NCI-H2081 treated with DMSO at 0.1 percent for 48 hours (cell line): ENCODE data around the gene PREPL.
"Not testable (repeated sequence)": the region's sequence is repeated elsewhere in the genome, so short reads cannot be mapped to it uniquely, and the experiment has no call there.

Experiments used
- DNase-seq: peaks from one replicate; lab custom pipeline; 2025; lab: John Stamatoyannopoulos, UW

Gene PREPL

GRCh38 chr2:44361330-44362206, at the start of gene PREPL, which contains the start of gene CAMKMT:
PREPL (minus strand) TSS chr2:44361494; CDS start chr2:44346342, 15,152 bp downstream.
CAMKMT (plus strand) TSS chr2:44361947.
- peak; percentile 92 for DNase-seq

- DNase-seq, result no peak
Measured at GRCh38 chr2:44398243-44398897, 37.1 kb upstream of the PREPL start.

- DNase-seq, result no peak
Measured at GRCh38 chr2:44397447-44398175, 36.3 kb upstream of the PREPL start.

- peak; percentile 17 for DNase-seq
Measured at GRCh38 chr2:44392338-44392943, 31.1 kb upstream of the PREPL start.

- DNase-seq, result no peak
Measured at GRCh38 chr2:44389895-44390294, 28.6 kb upstream of the PREPL start.

- no peak for DNase-seq
Measured at GRCh38 chr2:44388877-44389276, 27.6 kb upstream of the PREPL start.

GRCh38 chr2:44385226-44385625, 23.9 kb upstream of the PREPL start:
- not testable (repeated sequence) for DNase-seq

- no peak for DNase-seq
Measured at GRCh38 chr2:44377486-44377885, 16.2 kb upstream of the PREPL start.

GRCh38 chr2:44372246-44372645, 11.0 kb upstream of the PREPL start:
- DNase-seq, result no peak

GRCh38 chr2:44371445-44371844, 10.2 kb upstream of the PREPL start:
- DNase-seq, result no peak

GRCh38 chr2:44369392-44369791, 8.1 kb upstream of the PREPL start:
- DNase-seq, result no peak

- DNase-seq, result no peak
Measured at GRCh38 chr2:44367591-44367990, 6.3 kb upstream of the PREPL start.

GRCh38 chr2:44364604-44365003, 3.3 kb upstream of the PREPL start:
- no peak for DNase-seq

GRCh38 chr2:44362207-44363015, 1.1 kb upstream of the PREPL start:
- DNase-seq, result no peak

GRCh38 chr2:44360749-44361329, 455 bp downstream of the PREPL start:
- DNase-seq, result no peak

GRCh38 chr2:44358503-44358902, 2.8 kb downstream of the PREPL start:
- no peak for DNase-seq

GRCh38 chr2:44354761-44355160, 6.5 kb downstream of the PREPL start:
- DNase-seq, result no peak

- no peak for DNase-seq
Measured at GRCh38 chr2:44352510-44352909, 8.8 kb downstream of the PREPL start.

- DNase-seq, result no peak
Measured at GRCh38 chr2:44351676-44352075, 9.6 kb downstream of the PREPL start.

- no peak for DNase-seq
Measured at GRCh38 chr2:44351088-44351487, 10.2 kb downstream of the PREPL start.

GRCh38 chr2:44349506-44349905, 11.8 kb downstream of the PREPL start:
- no peak for DNase-seq
